HL-60/S4 treated with phorbol 12-myristate 13-acetate at 8.2 ng/mL for 4 days and 3 days (cell line): ENCODE data around the gene PARP4.
"Not testable (repeated sequence)": the region's sequence is repeated elsewhere in the genome, so short reads cannot be mapped to it uniquely, and the experiment has no call there.

Experiments
- in situ Hi-C: fragments of 300-500 bp; cut with MboI; formaldehyde crosslinking; loops from 2 replicates; pipeline ENCODE4 v1.15.0; 2022; ENCODE audit warnings: low sequenced_read_pairs

PARP4 gene

GRCh38 chr13:24452044-24452443 lies 60.5 kb downstream of the PARP4 start:
- in situ Hi-C loops = no loop called here

- in situ Hi-C loops = no loop called here
Measured at GRCh38 chr13:24450530-24450929, 62.0 kb downstream of the PARP4 start.

- in situ Hi-C loops = not testable (repeated sequence)
Measured at GRCh38 chr13:24444851-24445250, 67.7 kb downstream of the PARP4 start.

GRCh38 chr13:24443366-24443765 lies 69.2 kb downstream of the PARP4 start:
- in situ Hi-C loops = no loop called here

GRCh38 chr13:24426045-24426444 lies 86.5 kb downstream of the PARP4 start:
- in situ Hi-C loops = not testable (repeated sequence)

- in situ Hi-C loops = not testable (repeated sequence)
Measured at GRCh38 chr13:24419668-24420067, 92.9 kb downstream of the PARP4 start.

- in situ Hi-C loops = no loop called here
Measured at GRCh38 chr13:24407844-24408243, 104.7 kb downstream of the PARP4 start.

GRCh38 chr13:24406524-24406923 lies 106.1 kb downstream of the PARP4 start:
- in situ Hi-C loops = no loop called here

- in situ Hi-C loops = no loop called here
Measured at GRCh38 chr13:24396821-24397220, 115.8 kb downstream of the PARP4 start.

- in situ Hi-C loops = no loop called here
Measured at GRCh38 chr13:24392972-24393371, 119.6 kb downstream of the PARP4 start.

GRCh38 chr13:24391771-24392683 lies 120.6 kb downstream of the PARP4 start:
- in situ Hi-C loops = not testable (repeated sequence)

GRCh38 chr13:24390795-24391194 lies 121.8 kb downstream of the PARP4 start:
- in situ Hi-C loops = not testable (repeated sequence)

- in situ Hi-C loops = no loop called here
Measured at GRCh38 chr13:24389506-24389905, 123.1 kb downstream of the PARP4 start.

GRCh38 chr13:24388743-24389142 lies 123.8 kb downstream of the PARP4 start:
- in situ Hi-C loops = not testable (repeated sequence)

- in situ Hi-C loops = no loop called here
Measured at GRCh38 chr13:24386816-24387708, 125.5 kb downstream of the PARP4 start.

GRCh38 chr13:24385902-24386301 lies 126.7 kb downstream of the PARP4 start:
- in situ Hi-C loops = no loop called here

- in situ Hi-C loops = not testable (repeated sequence)
Measured at GRCh38 chr13:24384946-24385345, 127.6 kb downstream of the PARP4 start.

GRCh38 chr13:24384091-24384490 lies 128.5 kb downstream of the PARP4 start:
- in situ Hi-C loops = not testable (repeated sequence)

GRCh38 chr13:24381541-24382265 lies 130.9 kb downstream of the PARP4 start:
- in situ Hi-C loops = no loop called here

- in situ Hi-C loops = not testable (repeated sequence)
Measured at GRCh38 chr13:24380881-24381280, 131.7 kb downstream of the PARP4 start.

GRCh38 chr13:24380227-24380626 lies 132.4 kb downstream of the PARP4 start:
- in situ Hi-C loops = not testable (repeated sequence)
